HUES6 (cell line): Measurements from ENCODE around the gene PAK1IP1.
"Not testable (repeated sequence)": the region's sequence is repeated elsewhere in the genome, so short reads cannot be mapped to it uniquely, and the experiment has no call there.

ENCODE experiments used
- H3K27ac ChIP-seq: 2 replicates; pipeline ENCODE4 v1.7.0; 2013; ENCODE audit warnings: low read depth, mild to moderate bottlenecking, low read length, inconsistent platforms
- H3K27me3 ChIP-seq: 2 replicates; pipeline ENCODE4 v1.6.1; 2013; ENCODE audit warnings: low read length; ENCODE audit not compliant: control insufficient read depth, insufficient read depth
- H3K36me3 ChIP-seq: 2 replicates; pipeline ENCODE4 v1.6.1; 2013; ENCODE audit warnings: low read length; ENCODE audit not compliant: control insufficient read depth, insufficient read depth
- H3K4me1 ChIP-seq: 2 replicates; pipeline ENCODE4 v1.6.1; 2013; ENCODE audit warnings: low read length; ENCODE audit not compliant: control insufficient read depth, insufficient read depth
- H3K4me3 ChIP-seq: 2 replicates; pipeline ENCODE4 v1.5.1; 2013; ENCODE audit warnings: low read depth, low read length
- H3K9ac ChIP-seq: one replicate; pipeline ENCODE4 v1.6.1; 2013; ENCODE audit warnings: mild to moderate bottlenecking, low read length
- H3K9me3 ChIP-seq: 2 replicates; pipeline ENCODE4 v1.6.1; 2013; ENCODE audit warnings: low read depth, low read length; ENCODE audit not compliant: control insufficient read depth, insufficient read depth

PAK1IP1 gene

DNA sequence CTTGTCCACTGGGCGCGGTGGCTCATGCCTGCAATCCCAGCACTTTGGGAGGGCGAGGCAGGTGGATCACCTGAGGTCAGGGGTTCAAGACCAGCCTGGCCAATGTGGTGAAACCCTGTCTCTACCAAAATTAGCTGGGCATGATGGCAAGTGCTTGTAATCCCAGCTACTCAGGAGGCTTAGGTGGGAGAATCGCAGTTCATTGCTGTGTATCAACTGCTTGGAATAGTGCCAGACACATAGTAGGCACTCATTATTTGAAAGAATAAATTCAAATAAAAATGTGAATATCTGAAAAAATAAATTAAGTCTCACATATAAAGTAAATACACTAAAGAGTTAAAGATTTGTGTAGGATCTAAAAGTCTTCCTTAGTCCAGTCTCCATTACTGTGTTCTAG, 1.9 kb downstream of the PAK1IP1 start:
- Histone ChIP-seq H3K27me3 (no peaks in the 10 kb centered on the region), H3K27ac (no peak overlapping the region), H3K9ac (no peak overlapping the region), H3K4me1 (peaks cover 10% of the 10 kb centered on the region), H3K9me3 (no peaks in the 10 kb centered on the region), H3K4me3 (peak overlapping the region; percentile 97; the same call in 1 of the 2 replicates), H3K36me3 (peaks cover 45% of the 10 kb centered on the region)

- no peaks in the 10 kb centered on the region for H3K4me1 ChIP-seq
- H3K9me3 ChIP-seq: peaks cover 15% of the 10 kb centered on the region
- no peak overlapping the region for H3K27ac ChIP-seq
- H3K27me3 ChIP-seq: no peaks in the 10 kb centered on the region
- H3K4me3 ChIP-seq: no peak overlapping the region
- H3K36me3 ChIP-seq: peaks cover 21% of the 10 kb centered on the region
- H3K9ac ChIP-seq: no peak overlapping the region
These were observed 19.2 kb downstream of the PAK1IP1 start for GRCh38 chr6:10713962-10714361.

GRCh38 chr6:10719296-10719963, 24.7 kb downstream of the PAK1IP1 start:
- Histone ChIP-seq H3K27ac (no peak overlapping the region), H3K9me3 (peaks cover 29% of the 10 kb centered on the region), H3K27me3 (no peaks in the 10 kb centered on the region), H3K36me3 (peaks cover 4% of the 10 kb centered on the region; the same call in 1 of the 2 replicates), H3K4me3 (no peak overlapping the region), H3K9ac (no peak overlapping the region), H3K4me1 (peaks cover 17% of the 10 kb centered on the region; the same call in 1 of the 2 replicates)

DNA sequence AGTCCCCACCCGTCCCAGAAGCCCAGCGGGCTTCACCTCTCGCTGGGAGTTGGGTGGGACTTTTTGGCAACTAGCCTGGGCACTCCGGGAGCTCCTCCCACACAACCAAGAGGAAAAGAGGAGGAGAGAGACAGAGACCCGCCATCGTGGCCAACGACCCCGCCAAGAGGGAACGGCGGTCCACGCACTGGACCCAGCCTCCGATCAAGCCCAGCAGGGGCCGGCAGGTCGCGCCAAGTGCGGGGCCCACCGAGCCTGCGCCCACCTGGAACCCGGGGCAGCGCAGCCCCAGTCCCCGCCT, 25.1 kb downstream of the PAK1IP1 start:
- H3K36me3 ChIP-seq: peaks cover 4% of the 10 kb centered on the region; the same call in 1 of the 2 replicates
- no peak overlapping the region for H3K4me3 ChIP-seq
- H3K9me3 ChIP-seq: peaks cover 29% of the 10 kb centered on the region
- H3K9ac ChIP-seq: no peak overlapping the region
- H3K4me1 ChIP-seq: peaks cover 21% of the 10 kb centered on the region; the same call in 1 of the 2 replicates
- no peaks in the 10 kb centered on the region for H3K27me3 ChIP-seq
- H3K27ac ChIP-seq: no peak overlapping the region

GRCh38 chr6:10720265-10720959, 25.6 kb downstream of the PAK1IP1 start:
- H3K27ac ChIP-seq: no peak overlapping the region
- H3K4me1 ChIP-seq: peaks cover 21% of the 10 kb centered on the region; the same call in 1 of the 2 replicates
- no peak overlapping the region for H3K4me3 ChIP-seq
- peaks cover 29% of the 10 kb centered on the region for H3K9me3 ChIP-seq
- no peaks in the 10 kb centered on the region for H3K27me3 ChIP-seq
- peaks cover 9% of the 10 kb centered on the region for H3K36me3 ChIP-seq
- H3K9ac ChIP-seq: no peak overlapping the region

- H3K4me1 ChIP-seq: peaks cover 21% of the 10 kb centered on the region; the same call in 1 of the 2 replicates
- not testable (repeated sequence) for H3K4me3 ChIP-seq, H3K27ac ChIP-seq, H3K9ac ChIP-seq, H3K27me3 ChIP-seq
- peaks cover 17% of the 10 kb centered on the region for H3K36me3 ChIP-seq
- H3K9me3 ChIP-seq: peaks cover 29% of the 10 kb centered on the region
These were observed 26.4 kb downstream of the PAK1IP1 start for GRCh38 chr6:10720960-10721849.

DNA sequence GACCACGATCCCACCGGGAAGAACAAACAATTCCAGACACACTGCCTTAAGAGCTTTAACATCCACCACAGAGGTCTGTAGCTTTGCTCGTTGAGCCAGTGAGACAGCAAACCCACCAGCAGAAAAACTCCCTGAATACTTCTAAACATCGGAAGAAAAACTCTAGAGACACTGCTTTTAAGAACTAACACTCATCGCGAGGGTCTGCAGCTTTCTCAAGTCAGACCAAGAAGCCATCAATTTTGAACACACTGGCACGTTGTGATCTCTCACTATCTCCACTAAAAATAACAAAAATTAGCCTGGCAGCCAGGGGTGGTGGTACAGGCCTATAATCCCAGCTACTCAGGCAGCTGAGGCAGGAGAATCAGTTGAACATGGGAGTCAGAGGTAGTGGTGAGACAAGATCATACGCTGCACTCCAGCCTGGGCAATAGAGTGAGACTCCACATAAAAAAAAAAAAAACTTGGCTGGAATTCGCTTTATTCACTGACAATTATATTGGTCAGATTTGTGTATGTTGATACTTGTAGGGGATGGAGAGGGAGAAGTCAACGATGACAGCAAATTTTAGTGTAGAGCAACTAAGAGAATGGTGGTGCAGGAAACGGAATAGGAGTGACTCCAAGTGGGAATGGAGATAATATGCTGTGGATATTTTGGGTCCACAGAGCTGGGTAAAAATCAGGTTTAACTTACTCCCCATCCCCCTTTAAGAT, 27.2 kb downstream of the PAK1IP1 start:
- Histone ChIP-seq H3K4me3 (peak overlapping the region; percentile 97), H3K27ac (no peak overlapping the region), H3K9me3 (peaks cover 29% of the 10 kb centered on the region), H3K4me1 (peaks cover 21% of the 10 kb centered on the region; the same call in 1 of the 2 replicates), H3K36me3 (peaks cover 25% of the 10 kb centered on the region), H3K27me3 (no peaks in the 10 kb centered on the region), H3K9ac (peak overlapping the region; percentile 50)

DNA sequence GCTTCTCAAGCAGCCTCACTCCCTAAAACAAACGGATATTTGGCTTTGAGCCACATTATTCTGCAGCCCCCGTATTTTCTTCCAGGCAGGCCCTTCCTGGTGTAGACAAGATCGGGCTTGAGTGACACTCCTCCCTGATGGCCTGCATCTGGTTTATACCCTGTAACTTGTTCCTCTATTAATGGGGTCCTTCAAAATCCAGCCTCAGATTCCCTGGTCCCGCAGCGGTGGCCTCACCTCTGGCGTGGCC, 27.7 kb downstream of the PAK1IP1 start:
- peaks cover 21% of the 10 kb centered on the region; the same call in 1 of the 2 replicates for H3K4me1 ChIP-seq
- peak overlapping the region; percentile 97 for H3K4me3 ChIP-seq
- H3K36me3 ChIP-seq: peaks cover 29% of the 10 kb centered on the region
- H3K9ac ChIP-seq: peak overlapping the region; percentile 50
- H3K9me3 ChIP-seq: peaks cover 29% of the 10 kb centered on the region
- H3K27ac ChIP-seq: no peak overlapping the region
- no peaks in the 10 kb centered on the region for H3K27me3 ChIP-seq

DNA sequence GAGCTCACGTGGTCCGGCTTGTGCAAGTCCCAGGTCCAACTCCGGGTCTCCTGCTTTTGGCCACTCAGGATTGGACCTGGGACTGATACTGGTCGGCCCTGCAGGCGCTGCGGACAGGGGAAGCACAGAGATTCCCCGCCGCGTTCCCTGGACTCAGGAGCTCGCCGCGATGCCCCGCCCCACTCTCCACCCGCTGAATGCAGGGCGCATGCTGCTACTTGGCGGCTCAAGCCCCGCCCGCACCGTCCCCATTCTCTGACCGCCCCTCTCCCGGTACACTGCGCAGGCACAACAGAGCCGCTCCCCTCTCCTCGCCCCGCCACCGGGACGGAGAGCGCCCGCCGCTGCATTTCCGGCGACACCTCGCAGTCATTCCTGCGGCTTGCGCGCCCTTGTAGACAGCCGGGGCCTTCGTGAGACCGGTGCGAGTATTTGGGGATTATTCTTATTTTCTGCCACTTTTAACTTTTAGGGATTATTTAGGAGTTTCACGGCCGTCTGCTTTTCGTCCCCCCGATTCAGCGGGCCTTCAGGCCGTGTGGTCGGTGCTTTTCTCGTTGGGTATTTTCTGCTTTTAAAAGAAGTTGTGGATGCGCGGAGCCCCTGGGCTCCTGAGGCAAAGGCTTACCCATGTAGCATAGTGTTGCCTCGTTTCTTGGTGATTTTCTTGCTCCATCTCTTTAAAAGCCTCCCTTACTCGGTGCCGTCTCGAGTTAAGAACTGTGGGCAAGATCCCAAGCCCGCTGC, 28.2 kb downstream of the PAK1IP1 start, which contains the start of gene TMEM14C:
TMEM14C (plus strand) TSS at position 251 of the 747 bp plus-strand sequence. CDS start 1,544 bp downstream, outside the sequence.
- Histone ChIP-seq H3K36me3 (peaks cover 34% of the 10 kb centered on the region), H3K9me3 (peaks cover 24% of the 10 kb centered on the region), H3K27me3 (no peaks in the 10 kb centered on the region), H3K4me1 (peaks cover 21% of the 10 kb centered on the region; the same call in 1 of the 2 replicates), H3K9ac (peak within 1 kb of the TSS; percentile 92), H3K4me3 (peak within 1 kb of the TSS; percentile 97), H3K27ac (peak within 1 kb of the TSS; percentile 77)

GRCh38 chr6:10723567-10723881, 28.8 kb downstream of the PAK1IP1 start:
- peak overlapping the region; percentile 77 for H3K27ac ChIP-seq
- H3K27me3 ChIP-seq: no peaks in the 10 kb centered on the region
- H3K4me1 ChIP-seq: peaks cover 21% of the 10 kb centered on the region; the same call in 1 of the 2 replicates
- peaks cover 37% of the 10 kb centered on the region for H3K36me3 ChIP-seq
- H3K9me3 ChIP-seq: peaks cover 19% of the 10 kb centered on the region
- peak overlapping the region; percentile 97 for H3K4me3 ChIP-seq
- peak overlapping the region; percentile 92 for H3K9ac ChIP-seq
